Frontal cortex (tissue), 4 donors: ENCODE measurements around the gene MYBPHL. TPM values are rescaled to one million over a fixed set of nuclear protein-coding genes. Genes with fewer than 3 reads are reported as not detected.

Source experiments
- DNase-seq, 2 donors: peaks; one replicate each; pipeline ENCODE4 v3.0.0; 2012; ENCODE audit warnings: low spot score in 2 of 2
- FAIRE-seq: peaks from 2 replicates; lab custom pipeline; 2012; peaks lifted over from hg19 to GRCh38; lab: Jason Lieb, UNC
- total RNA-seq: library from RNA; depleted of rRNA; stranded (reverse); fragments of >200 nt; gene quantifications from one replicate; pipeline ENCODE4 v1.2.3, GENCODE V29; 2014
- donor health status: control.
- donor health status: control.
- donor health status: control.

The MYBPHL gene, protein sequence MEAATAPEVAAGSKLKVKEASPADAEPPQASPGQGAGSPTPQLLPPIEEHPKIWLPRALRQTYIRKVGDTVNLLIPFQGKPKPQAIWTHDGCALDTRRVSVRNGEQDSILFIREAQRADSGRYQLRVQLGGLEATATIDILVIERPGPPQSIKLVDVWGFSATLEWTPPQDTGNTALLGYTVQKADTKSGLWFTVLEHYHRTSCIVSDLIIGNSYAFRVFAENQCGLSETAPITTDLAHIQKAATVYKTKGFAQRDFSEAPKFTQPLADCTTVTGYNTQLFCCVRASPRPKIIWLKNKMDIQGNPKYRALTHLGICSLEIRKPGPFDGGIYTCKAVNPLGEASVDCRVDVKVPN
- not detected for total RNA-seq

DNA sequence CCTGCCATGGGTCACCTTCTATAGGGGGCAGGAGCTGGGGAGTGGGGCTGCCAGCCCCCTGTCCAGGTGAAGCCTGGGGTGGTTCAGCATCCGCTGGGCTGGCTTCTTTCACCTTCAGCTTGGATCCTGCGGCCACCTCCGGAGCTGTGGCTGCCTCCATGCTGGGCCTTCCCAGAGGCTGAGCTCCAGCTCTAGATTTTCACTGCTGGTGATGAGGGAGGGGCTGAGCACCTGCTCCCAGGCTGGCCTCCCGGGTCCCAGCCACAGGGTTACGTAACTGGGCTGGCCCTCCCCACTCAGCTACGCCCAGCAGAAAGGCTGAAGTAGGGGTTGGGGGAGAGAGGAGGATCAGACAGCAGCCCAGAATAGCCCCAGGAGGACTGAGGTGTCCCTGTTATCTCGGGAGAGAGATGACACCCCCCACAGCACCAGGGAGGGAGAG, at the start of gene MYBPHL:
Gene MYBPHL, minus strand, starts transcription at position 180 of the 442 bp plus-strand sequence. Its CDS starts 20 bp downstream, at position 160.
- DNase-seq (no peak), FAIRE-seq (no peak)

DNA sequence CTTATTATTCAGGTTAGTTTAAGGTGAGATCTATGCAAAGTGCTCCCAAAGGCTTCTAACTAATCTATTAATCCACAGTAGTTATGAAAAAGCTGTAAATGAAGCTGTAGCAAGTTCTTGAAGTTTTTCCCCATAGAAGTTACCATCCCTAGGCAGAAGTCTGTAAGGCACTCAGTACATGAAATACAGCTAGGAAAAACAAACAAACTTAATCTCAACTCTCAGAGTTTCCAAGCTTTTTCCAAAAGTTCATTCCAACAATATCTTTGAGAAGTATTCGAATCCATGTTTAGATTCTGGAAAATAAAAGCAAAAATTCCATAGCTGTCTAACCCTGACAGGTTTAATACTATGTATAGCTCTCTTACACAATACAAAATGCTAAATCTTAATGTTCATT, 49.7 kb upstream of the MYBPHL start:
- FAIRE-seq (no peak), DNase-seq (no peak)

DNA sequence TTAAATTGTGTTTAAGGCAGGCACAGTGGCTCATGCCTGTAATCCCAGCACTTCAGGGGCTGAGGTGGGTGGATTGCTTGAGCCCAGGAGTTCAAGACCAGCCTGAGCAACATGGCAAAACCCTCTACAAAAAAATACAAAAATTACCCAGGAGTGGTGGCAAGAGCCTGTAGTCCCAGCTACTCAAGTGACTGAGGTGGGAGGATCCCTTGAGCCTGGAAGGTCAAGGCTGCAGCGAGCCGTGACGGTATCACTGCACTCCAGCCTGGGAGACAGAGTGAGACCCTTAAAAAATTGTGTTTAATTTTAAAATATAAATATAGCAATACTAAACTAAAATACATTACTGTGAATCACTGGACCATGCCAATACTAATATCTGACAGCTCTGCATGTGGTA, 48.1 kb upstream of the MYBPHL start:
- FAIRE-seq (no peak), DNase-seq (no peak)

DNA sequence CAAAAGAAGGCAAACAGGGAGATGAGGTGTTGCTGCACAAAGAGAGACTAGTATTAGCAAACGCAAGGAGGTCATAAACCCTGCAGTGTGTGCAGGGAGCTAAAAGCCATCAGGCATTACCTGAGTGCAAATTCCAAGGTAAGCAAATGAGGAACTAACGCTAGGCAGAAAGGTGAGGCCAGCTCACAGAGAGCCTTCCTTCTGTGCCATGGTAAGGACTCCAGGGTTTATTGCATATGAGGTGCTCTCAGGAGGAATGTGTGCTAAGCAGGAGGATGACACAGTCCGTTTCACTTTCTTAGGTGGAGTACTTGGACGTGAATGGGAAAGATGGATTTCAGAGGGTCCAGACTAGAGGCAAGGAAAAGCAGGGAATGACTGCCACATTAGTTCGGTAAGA, 44.6 kb upstream of the MYBPHL start:
- DNase-seq (no peak), FAIRE-seq (no peak)

DNA sequence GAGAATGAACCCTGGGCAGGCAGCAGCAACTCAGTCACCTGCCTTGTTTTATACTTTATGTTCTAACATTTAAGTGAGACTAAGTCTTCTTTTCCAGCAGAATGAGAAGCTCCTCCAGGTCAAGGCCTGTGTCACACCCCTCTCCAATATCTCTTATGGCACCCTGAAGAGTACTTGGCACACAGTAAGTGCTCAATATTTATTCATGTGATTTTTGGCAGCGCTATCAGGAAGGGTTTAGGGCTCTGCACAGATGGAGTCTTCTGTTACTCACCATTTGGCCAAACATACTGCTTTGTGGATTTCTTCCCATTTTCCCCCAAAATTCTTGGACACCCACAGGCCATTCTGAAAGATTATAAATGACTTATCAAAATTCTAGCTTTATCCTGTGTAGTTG, 43.8 kb upstream of the MYBPHL start:
- FAIRE-seq (no peak), DNase-seq (no peak)

DNA sequence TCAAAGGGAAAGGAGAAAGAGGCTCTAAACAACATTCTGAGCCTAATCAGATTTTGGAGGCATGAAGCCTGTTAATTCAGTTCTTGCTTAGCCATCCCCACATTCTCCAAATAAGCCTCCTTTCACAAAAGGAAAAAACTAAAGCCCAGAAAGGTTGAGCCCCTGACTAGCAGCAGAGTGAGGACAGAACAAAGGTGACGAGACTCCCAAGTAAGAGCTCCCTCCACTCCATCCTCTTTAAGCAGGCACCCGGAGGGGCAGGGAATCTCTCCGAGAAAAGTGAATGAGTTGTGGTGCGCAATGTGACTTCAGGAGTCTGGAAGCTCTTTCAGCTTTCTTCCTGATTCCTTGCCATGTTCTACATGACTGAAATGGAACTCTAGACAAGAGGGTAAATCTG, 43.4 kb upstream of the MYBPHL start:
- FAIRE-seq = no peak
- no peak for DNase-seq

DNA sequence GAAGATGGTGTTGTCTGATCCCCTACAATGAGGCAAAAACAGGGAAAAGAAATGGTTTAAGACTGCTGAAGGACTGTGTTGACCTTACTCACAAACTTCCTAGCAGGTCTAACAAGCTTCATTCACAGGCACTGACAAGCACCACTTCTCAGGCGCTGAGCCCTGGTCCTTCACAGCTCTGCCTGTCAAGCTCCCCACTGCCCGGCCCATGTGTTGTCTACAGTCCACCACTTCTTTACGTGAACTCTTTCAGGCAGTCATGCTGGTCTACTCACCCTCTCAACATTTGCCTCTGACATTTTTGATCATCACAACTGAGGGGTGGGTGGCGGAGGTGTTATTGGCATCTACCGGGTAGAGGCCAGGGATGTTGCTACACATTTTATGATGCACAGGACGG, 40.7 kb upstream of the MYBPHL start:
- DNase-seq (no peak), FAIRE-seq (no peak)

DNA sequence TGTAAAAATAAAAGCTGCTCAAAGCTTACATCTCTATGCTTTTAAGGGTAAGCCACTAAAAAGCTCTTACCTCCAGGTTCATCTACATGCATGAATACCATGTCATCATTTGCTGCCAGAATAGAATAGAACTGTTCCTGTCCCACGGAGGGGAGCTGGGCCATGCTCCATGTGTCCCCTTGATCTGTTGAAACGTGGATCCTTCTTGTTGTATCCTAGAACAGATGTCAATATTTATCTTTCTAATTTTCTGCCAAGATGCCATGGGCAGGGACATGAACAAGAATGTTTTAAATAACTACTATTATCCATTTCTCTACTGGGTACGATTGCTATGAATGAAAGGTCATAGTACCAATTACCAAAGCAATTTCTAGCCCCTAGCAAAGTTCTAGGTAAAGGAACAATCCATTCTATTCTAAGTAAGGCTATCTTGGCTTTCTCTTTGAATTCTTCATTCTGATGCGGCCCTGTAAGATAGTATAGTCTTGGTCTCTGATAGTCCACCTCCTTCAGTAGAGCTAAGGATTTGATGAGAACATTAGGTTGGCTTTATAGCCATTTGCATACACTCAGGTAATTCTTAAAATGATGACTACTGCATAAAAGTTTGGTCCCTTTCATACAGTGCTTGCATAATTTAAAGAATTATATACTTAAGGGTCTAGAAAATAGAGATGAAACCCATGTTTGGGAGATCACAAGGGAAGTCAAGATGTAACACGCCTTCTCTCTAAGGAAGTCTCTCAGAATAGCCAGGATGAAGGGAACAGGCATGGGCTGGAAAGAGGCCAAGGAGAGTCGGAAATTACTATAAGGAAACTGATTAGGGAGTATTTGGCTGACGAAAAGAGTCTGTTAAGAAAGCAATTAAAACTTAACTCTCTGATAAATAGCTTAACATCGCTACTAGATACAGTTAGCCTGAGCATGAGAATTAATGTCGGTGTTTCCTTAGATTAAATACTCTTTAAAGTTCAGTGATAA, 35.4 kb upstream of the MYBPHL start:
- DNase-seq = no peak
- no peak for FAIRE-seq

DNA sequence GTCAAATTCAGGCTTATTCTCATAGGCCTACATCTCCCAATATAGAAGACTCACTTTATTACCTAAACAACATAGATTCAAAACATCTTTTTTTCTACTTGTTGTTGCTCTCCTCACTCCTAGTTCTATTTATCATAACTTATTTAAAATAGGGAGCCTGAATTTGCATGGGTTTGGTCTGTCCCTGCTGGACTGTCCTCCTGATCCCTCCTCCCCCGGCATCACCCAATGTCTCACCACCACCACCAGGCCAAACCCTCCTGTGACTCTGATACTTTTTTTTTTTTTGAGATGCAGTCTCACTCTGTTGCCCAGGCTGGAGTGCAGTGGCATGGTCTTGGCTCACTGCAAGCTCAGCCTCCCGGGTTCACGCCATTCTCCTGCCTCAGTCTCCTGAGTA, 31.8 kb upstream of the MYBPHL start:
- DNase-seq (no peak), FAIRE-seq (no peak)

DNA sequence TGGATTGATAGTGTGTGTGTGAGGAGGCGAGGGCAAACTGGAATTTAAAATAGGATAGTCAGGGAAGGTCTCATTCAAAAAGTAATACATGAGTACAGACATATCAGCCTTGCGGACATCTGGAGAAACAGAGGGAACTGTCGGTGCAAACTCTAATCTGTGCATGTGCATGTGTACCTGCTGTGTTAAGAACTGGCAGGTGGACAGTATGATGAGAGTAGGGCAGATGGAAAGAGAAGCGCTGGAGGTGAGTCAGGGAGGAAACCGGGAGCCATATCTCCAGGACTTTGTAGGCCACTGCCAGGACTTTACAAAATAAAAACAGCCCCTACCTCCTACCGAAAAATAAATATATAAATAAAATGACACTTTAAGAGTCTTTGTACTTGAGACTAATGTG, 31.3 kb upstream of the MYBPHL start:
- DNase-seq = no peak
- FAIRE-seq = no peak

DNA sequence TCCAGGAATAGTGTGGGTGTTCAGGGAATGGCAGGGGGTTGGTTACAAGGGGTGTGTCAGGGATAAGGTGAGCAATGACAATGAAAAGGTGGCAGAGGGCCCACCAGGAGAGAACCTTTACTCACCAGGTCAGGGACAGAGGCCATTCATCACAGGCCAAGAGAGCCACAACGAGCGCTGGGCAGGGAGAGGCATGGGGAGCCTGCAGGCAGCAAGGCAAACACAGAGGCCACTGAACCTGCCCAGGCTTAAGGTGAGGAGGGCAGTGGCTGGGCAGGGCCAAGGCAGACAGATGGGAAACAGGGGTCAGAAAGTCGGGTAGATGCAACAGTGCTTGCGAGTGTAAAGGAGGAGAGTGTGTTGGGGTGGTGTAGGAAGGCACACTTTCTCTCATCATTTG, 28.3 kb upstream of the MYBPHL start:
- DNase-seq (no peak), FAIRE-seq (no peak)

DNA sequence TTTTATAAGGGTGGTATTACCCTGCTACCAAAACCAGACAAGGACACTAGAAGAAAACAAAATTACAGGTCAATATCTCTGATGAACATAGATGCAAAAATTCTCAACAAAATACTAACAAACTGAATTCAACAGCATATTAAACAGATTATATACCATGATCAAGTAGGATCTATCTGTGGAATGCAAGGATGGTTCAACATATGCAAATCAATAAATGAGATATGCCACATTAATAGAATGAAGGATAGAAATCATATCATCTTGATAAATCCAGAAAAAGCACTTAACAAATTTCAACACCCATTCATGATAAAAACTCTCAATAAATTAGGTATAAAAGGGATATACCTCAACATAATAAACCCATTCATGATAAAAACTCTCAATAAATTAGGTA, 24.3 kb upstream of the MYBPHL start:
- DNase-seq = no peak
- no peak for FAIRE-seq

DNA sequence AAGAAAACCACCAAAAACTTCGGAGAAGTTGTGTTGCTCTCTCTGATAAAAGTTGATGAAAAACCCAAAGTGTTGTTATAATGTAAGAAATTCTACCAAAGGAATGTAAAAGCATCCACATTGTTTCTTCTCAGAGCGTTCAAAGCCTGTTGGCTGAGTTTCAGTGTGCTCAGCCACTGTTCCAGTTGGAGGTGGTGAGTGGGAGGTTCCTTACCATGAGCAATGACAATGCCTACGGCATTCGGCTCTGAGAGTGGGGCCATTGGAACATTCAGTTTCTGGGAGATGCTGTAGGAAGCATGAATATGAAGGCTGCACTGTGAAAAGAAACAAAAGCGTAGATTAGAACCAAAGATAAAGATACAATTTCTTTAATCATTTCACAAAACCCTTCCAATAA, 20.5 kb upstream of the MYBPHL start:
- FAIRE-seq = no peak
- no peak for DNase-seq

DNA sequence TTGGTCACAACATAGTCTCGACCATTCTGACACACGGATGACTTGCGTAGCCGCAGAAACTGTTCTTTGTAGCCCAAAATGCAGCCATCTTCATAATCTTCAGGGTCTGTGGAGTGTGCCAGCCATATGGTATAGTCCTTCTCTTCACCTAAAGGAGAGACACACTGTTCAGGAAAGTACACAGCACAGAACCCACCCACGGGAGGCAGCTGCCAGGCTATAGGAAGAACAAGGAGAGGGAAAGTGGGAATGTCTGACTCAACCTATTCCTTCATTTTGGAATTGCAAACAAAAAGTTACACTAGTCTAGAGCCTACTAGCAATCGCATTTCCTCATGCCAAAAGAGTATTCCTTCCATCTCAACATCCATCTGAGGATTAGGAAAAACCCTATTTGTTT, 16.2 kb upstream of the MYBPHL start:
- FAIRE-seq = no peak
- no peak for DNase-seq

DNA sequence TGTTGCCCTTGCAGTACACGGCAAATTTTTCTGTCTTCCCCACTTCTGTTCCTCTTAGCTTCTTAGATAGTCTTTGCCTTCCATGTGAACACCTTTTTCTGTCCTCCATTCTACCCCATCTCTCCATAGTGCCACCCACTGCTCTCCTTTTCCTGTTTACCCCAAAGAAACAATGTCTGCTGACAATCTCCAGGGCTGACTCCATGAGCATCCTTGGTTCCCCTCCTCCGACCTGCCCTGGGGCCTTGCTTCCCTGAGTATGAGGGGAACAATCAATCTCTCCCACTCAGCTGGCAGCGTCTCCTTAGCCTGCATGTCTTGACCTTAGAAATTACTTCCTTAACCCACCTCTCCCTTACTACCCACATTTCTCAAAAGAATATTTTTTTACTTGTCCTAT, 12.3 kb upstream of the MYBPHL start:
- DNase-seq (no peak), FAIRE-seq (no peak)

DNA sequence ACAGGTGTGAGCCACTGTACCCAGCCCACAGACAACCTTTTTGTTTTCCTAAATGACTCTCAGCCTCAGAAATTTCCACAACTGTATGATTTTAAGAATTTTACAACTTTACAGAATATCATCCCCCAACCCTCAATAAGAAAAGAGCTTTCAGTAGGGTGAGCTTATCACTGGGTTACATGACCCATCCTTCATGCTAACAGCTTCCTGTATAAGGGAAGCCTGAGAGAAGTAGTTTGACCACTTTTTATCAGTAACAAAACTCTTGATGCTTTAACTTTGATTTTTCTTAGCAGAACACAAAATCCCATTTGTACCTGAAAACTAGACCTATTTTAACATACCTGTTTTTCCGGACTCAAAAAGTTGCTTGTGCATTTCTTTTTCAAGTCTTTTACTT, 9.7 kb upstream of the MYBPHL start:
- no peak for FAIRE-seq
- no peak for DNase-seq

DNA sequence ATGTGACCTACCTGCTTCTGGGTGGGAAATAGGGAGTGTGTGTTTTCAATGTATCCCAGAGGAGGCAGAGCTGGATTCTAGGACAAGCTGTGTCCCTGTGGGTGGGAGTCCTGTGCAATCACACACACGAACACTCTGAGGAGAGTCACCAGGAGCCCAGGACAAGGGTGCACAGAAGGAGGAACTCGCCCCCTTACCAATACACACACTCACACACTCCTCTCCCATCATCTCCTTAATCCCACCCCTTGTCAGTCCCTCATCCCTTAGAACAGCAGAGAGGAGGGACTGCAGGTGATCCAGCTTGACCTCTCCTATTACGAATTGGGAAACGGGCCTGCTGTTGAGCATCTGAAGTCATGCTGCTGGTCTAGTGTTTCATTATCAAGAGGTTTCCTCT, 8.5 kb upstream of the MYBPHL start:
- DNase-seq (no peak), FAIRE-seq (no peak)

DNA sequence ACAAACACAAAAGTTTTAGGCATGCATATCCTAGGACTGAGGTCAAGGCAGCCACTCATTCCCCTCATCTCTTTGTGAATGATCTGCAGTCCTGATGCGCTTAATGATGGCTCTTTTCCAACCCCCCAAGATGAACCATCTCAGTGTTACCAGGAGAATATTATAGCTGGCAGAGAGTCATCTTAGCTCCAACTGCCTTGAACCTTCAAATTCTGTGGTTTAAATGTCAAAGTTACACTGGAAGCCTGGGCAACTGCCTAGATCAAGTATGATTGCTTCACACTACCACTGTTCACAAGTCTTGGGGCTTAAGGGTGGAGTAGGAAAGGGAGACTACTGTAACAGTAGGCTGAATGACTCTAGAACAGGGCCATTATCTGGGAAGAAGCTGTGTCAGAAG, 8.0 kb upstream of the MYBPHL start:
- no peak for FAIRE-seq
- no peak for DNase-seq

DNA sequence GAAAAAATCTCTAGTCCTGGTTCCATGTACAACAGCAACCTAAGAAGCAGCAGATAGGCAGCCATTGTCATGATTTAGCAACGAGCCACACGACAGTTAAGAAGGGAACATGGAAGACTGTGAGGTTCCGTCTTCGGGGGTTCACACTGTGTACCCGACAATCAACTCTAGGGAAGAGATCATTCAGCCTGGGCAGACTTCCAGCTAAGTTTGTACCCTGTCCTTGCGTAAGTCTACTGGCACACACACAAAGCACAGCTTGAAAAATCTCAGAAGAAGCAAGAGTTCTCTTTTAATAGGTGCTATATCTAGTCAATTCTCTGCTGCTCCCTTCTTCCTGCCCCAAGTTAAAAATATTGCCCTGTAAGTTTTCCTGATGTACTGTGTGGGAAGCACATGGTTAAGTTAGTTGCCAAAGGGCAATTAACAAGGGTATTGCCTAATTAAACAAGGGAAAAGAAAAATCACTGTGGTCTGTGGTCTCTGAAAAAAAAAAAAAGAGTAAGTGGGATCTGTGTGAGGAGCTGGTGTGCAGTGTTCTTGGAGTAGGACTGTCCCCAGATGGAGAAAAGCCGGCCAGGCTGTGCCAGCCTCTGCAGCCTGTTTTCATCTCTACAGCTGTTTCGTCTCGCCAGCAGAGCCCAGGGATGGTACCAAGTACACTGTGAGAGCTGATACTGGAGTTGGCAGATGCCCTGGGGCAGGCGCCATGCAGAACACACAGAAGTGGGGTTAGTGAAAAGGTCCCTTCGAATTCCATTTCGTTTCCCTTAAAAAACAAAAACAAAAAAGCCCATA, 6.4 kb upstream of the MYBPHL start:
- DNase-seq = peak in 1 of 2 donors; percentile 33
- no peak for FAIRE-seq

DNA sequence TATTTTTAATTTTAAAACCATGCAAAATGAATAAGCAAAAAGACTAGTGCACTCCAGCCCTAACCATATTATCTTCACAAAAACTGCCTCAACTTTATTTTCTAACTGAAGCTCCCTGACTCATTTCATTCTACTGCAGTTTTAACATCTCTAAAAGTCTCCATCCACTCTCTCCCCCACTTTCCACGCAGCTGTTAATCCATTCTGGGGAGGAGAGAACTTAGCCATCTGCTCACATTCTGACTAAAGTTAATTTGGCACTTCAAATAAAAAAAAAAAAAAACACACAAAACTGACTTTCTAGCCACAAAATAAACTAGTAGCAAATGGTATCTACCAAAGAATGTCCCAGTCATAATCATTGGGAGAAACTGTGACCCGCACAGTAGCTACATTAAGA, 5.4 kb upstream of the MYBPHL start:
- DNase-seq (no peak), FAIRE-seq (no peak)
